ENCODE data around the gene HOXC4.

The HOXC4 gene

DNA sequence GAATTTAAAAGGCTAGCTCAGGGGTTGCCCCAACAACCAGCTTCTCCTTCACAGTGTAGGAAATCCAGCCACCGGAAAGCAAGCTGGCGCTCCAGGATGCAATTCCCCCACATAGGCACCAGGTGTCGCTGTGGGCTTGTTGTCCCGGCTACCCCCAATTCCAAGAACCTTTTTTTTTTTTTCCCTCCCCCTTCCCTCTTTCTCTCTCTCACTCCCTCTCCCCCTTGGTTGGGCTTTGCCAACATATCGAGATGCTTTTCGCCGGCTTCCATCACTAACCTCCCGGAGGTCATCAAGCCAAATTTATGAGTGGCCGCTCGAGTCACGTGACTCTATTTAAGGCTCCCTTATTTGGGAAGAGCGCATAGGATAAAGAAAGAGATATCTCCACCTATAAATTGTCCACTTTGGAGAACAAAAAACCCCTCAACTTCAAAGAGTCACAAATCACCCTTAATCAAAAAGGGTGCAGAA is 21.0 kb upstream of the HOXC4 start, which contains the start of gene HOXC5 (continued):
- TF ChIP-seq, protein P1, sequence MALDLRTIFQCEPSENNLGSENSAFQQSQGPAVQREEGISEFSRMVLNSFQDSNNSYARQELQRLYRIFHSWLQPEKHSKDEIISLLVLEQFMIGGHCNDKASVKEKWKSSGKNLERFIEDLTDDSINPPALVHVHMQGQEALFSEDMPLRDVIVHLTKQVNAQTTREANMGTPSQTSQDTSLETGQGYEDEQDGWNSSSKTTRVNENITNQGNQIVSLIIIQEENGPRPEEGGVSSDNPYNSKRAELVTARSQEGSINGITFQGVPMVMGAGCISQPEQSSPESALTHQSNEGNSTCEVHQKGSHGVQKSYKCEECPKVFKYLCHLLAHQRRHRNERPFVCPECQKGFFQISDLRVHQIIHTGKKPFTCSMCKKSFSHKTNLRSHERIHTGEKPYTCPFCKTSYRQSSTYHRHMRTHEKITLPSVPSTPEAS (tag by site-specific recombination; IDR thresholded peaks at IDR 0.05): peak; percentile 60
- TF ChIP-seq ZNF174 (tag by site-specific recombination; IDR thresholded peaks at IDR 0.05) (no peak), GLI2 (tag by site-specific recombination; IDR thresholded peaks at IDR 0.05; ENCODE audit: borderline replicate concordance, low read depth) (no peak), ZNF404 (tag by site-specific recombination; IDR thresholded peaks at IDR 0.05) (no peak; the same call in 1 of the 2 replicates), ZNF202 (tag by site-specific recombination; IDR thresholded peaks at IDR 0.05; ENCODE audit: borderline replicate concordance) (no peak), KLF9 (tag by site-specific recombination; IDR thresholded peaks at IDR 0.05; ENCODE audit: low read depth) (no peak), ZFP3 (tag by site-specific recombination; IDR thresholded peaks at IDR 0.05; ENCODE audit: low read depth) (peak; percentile 8; the same call in 1 of the 2 replicates), ZNF274 (IDR thresholded peaks at IDR 0.05; ENCODE audit: low read length) (no peak), ZNF274 (tag by site-specific recombination; IDR thresholded peaks at IDR 0.05; ENCODE audit: borderline replicate concordance) (no peak), ZNF837 (tag by site-specific recombination; IDR thresholded peaks at IDR 0.05) (no peak), ZNF239 (tag by site-specific recombination; IDR thresholded peaks at IDR 0.05) (no peak), GLI4 (tag by site-specific recombination; IDR thresholded peaks at IDR 0.05) (no peak), SETDB1 (IDR thresholded peaks at IDR 0.05; ENCODE audit: insufficient read length, low read length) (no peak), ZNF266 (tag by site-specific recombination; IDR thresholded peaks at IDR 0.05; ENCODE audit: low read depth) (no peak), ZSCAN30 (tag by site-specific recombination; IDR thresholded peaks at IDR 0.05) (peak; percentile 45; the same call in 1 of the 2 replicates), ZSCAN16 (tag by site-specific recombination; IDR thresholded peaks at IDR 0.05) (peak; percentile 95), KLF10 (tag by site-specific recombination; IDR thresholded peaks at IDR 0.05) (peak; percentile 82), ZNF571 (tag by site-specific recombination; IDR thresholded peaks at IDR 0.05) (no peak), ZNF621 (tag by site-specific recombination; IDR thresholded peaks at IDR 0.05) (no peak), ZNF548 (tag by site-specific recombination; IDR thresholded peaks at IDR 0.05) (no peak)
- TF ChIP-seq, protein P2, sequence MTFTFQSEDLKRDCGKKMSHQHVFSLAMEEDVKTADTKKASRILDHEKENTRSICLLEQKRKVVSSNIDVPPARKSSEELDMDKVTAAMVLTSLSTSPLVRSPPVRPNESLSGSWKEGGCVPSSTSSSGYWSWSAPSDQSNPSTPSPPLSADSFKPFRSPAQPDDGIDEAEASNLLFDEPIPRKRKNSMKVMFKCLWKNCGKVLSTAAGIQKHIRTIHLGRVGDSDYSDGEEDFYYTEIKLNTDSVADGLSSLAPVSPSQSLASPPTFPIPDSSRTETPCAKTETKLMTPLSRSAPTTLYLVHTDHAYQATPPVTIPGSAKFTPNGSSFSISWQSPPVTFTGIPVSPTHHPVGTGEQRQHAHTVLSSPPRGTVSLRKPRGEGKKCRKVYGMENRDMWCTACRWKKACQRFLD (tag by site-specific recombination; IDR thresholded peaks at IDR 0.05): no peak
- TF ChIP-seq, protein P3, sequence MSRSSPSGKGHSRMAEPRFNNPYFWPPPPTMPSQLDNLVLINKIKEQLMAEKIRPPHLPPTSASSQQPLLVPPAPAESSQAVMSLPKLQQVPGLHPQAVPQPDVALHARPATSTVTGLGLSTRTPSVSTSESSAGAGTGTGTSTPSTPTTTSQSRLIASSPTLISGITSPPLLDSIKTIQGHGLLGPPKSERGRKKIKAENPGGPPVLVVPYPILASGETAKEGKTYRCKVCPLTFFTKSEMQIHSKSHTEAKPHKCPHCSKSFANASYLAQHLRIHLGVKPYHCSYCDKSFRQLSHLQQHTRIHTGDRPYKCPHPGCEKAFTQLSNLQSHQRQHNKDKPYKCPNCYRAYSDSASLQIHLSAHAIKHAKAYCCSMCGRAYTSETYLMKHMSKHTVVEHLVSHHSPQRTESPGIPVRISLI (tag by site-specific recombination; IDR thresholded peaks at IDR 0.05): peak; percentile 99
- TF ChIP-seq, protein P4, sequence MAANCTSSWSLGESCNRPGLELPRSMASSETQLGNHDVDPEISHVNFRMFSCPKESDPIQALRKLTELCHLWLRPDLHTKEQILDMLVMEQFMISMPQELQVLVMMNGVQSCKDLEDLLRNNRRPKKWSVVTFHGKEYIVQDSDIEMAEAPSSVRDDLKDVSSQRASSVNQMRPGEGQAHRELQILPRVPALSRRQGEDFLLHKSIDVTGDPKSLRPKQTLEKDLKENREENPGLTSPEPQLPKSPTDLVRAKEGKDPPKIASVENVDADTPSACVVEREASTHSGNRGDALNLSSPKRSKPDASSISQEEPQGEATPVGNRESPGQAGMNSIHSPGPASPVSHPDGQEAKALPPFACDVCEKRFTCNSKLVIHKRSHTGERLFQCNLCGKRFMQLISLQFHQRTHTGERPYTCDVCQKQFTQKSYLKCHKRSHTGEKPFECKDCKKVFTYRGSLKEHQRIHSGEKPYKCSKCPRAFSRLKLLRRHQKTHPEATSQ (tag by site-specific recombination; IDR thresholded peaks at IDR 0.05): no peak
- TF ChIP-seq, protein P5, sequence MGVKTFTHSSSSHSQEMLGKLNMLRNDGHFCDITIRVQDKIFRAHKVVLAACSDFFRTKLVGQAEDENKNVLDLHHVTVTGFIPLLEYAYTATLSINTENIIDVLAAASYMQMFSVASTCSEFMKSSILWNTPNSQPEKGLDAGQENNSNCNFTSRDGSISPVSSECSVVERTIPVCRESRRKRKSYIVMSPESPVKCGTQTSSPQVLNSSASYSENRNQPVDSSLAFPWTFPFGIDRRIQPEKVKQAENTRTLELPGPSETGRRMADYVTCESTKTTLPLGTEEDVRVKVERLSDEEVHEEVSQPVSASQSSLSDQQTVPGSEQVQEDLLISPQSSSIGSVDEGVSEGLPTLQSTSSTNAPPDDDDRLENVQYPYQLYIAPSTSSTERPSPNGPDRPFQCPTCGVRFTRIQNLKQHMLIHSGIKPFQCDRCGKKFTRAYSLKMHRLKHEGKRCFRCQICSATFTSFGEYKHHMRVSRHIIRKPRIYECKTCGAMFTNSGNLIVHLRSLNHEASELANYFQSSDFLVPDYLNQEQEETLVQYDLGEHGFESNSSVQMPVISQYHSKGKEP (tag by site-specific recombination; IDR thresholded peaks at IDR 0.05): peak; percentile 33; the same call in 1 of the 2 replicates
- TF ChIP-seq, protein P6, sequence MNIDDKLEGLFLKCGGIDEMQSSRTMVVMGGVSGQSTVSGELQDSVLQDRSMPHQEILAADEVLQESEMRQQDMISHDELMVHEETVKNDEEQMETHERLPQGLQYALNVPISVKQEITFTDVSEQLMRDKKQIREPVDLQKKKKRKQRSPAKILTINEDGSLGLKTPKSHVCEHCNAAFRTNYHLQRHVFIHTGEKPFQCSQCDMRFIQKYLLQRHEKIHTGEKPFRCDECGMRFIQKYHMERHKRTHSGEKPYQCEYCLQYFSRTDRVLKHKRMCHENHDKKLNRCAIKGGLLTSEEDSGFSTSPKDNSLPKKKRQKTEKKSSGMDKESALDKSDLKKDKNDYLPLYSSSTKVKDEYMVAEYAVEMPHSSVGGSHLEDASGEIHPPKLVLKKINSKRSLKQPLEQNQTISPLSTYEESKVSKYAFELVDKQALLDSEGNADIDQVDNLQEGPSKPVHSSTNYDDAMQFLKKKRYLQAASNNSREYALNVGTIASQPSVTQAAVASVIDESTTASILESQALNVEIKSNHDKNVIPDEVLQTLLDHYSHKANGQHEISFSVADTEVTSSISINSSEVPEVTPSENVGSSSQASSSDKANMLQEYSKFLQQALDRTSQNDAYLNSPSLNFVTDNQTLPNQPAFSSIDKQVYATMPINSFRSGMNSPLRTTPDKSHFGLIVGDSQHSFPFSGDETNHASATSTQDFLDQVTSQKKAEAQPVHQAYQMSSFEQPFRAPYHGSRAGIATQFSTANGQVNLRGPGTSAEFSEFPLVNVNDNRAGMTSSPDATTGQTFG (tag by site-specific recombination; IDR thresholded peaks at IDR 0.05; ENCODE audit: borderline replicate concordance): no peak; the same call in 1 of the 2 replicates
- TF ChIP-seq, protein P7, sequence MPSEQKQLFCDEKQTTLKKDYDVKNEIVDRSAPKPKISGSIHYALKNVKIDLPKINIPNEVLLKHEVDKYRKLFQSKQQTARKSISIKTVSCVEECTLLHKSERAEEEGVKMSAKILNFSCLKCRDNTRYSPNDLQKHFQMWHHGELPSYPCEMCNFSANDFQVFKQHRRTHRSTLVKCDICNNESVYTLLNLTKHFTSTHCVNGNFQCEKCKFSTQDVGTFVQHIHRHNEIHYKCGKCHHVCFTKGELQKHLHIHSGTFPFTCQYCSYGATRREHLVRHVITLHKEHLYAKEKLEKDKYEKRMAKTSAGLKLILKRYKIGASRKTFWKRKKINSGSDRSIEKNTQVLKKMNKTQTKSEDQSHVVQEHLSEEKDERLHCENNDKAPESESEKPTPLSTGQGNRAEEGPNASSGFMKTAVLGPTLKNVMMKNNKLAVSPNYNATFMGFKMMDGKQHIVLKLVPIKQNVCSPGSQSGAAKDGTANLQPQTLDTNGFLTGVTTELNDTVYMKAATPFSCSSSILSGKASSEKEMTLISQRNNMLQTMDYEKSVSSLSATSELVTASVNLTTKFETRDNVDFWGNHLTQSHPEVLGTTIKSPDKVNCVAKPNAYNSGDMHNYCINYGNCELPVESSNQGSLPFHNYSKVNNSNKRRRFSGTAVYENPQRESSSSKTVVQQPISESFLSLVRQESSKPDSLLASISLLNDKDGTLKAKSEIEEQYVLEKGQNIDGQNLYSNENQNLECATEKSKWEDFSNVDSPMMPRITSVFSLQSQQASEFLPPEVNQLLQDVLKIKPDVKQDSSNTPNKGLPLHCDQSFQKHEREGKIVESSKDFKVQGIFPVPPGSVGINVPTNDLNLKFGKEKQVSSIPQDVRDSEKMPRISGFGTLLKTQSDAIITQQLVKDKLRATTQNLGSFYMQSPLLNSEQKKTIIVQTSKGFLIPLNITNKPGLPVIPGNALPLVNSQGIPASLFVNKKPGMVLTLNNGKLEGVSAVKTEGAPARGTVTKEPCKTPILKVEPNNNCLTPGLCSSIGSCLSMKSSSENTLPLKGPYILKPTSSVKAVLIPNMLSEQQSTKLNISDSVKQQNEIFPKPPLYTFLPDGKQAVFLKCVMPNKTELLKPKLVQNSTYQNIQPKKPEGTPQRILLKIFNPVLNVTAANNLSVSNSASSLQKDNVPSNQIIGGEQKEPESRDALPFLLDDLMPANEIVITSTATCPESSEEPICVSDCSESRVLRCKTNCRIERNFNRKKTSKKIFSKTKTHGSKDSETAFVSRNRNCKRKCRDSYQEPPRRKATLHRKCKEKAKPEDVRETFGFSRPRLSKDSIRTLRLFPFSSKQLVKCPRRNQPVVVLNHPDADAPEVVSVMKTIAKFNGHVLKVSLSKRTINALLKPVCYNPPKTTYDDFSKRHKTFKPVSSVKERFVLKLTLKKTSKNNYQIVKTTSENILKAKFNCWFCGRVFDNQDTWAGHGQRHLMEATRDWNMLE (tag by site-specific recombination; conservative IDR thresholded peaks at IDR 0.05; ENCODE audit: low read depth): no peak; the same call in none of the 2 replicates

Measured in HEK293 (cell line).